CD4-positive, alpha-beta T cell treated with Interleukin-15 for 4 hours (primary cell): Measurements from ENCODE around the gene GK.
"Not testable (repeated sequence)": the region's sequence is repeated elsewhere in the genome, so short reads cannot be mapped to it uniquely, and the experiment has no call there.

Experiments used
- DNase-seq: peaks from one replicate; pipeline ENCODE4 v3.0.0-alpha.2; 2020; ENCODE audit warnings: low spot score

The GK gene

DNA sequence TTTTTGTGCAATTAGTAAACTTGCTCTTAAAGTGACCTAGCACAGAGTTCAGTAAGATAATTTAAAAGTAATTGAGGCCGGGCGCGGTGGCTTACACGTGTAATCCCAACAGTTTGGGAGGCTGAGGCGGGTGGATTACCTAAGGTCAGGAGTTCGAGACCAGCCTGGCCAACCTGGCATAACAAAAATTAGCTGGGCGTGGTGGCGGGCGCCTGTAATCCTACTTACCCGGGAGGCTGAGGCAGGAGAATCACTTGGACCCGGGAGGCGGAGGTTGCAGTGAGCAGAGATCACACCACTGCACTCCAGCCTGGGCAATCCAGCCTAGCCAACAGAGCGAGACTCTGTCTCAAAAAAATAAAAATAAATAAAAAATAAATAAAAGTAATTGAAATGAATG lies 1.2 kb downstream of the GK start:
- DNase-seq = not testable (repeated sequence)

DNA sequence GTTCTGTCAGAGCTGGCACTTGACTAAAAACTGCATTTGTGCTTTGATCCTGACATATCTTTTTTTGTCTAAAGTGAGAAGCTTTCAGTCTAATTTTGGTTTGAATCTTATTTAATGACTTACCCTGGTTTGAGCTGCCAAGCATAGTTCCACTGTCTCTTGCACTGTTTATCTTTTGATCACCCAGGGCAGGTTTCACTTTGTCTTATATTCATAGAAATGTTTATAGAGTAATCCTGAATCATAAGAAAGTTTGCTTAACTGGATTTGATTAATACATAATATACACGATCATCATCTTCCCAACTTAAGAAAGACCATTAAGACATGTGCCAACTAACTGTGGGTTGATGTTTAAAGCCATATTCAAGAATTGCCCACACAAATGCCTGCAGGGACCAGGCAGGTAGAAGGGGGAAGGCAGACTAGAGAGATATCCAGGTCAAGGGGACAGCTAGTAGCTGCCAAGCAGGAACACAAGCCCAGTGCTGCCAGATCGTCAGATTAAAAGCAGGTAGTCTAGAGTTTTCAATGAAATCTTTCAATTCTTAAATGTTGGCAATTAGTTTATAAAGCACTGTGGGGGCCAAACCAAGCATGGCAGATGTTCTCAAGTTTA lies 1.9 kb downstream of the GK start:
- no peak for DNase-seq

GRCh38 chrX:30655991-30656390 lies 2.8 kb downstream of the GK start:
- no peak for DNase-seq

DNA sequence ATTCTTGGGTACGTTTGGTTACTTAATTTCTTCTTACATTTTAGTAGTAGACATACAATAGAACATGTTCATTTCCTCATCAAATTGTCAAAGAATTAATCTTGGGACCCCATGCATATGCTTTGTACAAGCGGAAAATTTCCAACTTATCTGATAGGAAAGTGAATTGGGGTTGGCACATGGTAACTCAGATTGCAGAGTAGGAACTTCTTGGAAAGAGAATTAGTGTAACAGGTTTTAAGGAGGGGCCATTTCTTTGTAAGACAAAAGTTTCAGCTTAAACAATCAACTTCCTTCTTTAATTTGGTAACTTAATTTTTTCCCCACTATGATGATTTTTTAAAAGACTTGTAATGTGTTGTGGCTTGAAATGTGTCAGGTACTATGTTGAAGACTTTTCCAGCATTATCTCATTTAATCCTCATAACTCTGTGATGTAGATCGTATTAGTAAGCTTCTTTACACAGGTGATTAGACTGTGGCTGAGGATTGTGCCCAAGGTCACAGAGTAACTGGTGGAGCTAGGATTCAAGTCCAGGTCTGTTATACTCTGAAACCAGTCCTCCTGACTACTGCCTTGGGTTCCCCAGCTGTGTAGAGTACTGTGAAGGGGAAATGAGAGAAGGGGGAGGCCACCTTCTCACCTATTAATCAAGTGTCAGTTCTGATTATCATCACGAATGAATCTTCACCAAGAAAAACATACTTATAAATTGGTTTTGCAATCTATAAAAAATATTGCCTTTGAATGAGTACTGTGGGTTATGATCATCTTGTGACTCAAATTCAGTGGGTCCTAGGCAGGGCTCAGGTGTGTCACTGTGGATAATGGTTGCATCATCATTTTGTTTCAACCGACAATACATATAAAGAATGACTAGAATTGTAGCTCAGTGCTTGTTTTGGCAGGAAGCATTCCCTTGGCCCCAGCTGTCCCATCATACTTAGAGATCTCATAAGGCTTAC lies 4.3 kb downstream of the GK start:
- DNase-seq = no peak

DNA sequence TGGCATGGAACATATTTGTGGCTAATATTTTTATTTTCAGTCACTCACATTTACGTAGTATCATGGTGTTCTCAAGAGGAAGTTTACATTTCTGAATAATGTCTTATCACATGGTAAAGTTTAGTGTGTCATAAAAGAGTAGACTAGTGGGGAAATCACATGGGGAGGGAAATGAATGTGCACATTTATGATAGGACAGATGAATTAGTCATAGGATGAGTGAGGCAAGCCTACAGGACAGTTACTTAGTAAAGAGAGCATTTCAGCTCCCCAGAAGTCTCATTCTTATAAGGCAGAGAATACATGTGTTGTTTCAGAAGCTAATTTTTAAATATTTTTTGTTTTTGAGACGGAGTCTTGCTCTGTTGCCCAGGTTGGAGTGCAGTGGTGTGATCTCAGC lies 6.2 kb downstream of the GK start:
- peak; percentile 16 for DNase-seq

DNA sequence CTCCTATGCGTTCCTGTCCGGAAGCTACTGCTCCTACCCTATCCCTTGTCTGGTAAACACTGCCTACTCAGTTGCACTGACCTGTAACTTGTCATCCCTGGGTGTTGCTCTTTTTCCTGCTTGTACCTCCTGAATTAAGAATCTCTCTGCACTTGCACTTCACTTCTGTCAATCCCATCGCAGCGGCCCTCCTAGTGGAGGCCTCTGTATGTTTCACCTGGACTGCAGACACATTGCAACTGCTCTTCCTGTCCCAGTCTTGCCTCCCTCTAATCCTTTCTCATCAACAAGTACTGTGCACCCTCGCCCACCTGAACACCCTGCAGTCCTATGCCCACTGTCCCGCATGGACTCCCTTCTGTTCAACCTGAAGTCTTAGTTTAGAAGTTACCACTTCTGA lies 8.0 kb downstream of the GK start:
- DNase-seq = no peak

DNA sequence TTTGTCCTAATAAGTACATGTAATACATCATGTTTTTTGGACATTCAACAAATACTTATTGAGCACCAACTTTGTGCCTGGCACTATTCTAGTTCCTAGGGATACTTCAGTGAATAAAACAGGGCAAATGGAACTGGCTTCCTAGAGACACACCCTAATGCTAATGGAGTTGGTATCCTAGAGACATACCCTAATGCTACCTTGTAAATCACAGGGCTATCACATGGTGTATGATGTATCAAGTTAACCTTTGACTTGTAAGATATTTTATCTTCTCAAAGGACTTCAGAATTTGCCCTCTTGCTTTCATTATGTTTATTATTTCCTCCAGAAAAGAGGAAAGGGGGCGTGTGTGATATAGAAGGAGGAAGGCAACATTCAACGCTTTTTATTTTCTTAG lies 10.1 kb downstream of the GK start:
- DNase-seq = no peak

GRCh38 chrX:30665471-30665870 lies 12.2 kb downstream of the GK start:
- DNase-seq = no peak

DNA sequence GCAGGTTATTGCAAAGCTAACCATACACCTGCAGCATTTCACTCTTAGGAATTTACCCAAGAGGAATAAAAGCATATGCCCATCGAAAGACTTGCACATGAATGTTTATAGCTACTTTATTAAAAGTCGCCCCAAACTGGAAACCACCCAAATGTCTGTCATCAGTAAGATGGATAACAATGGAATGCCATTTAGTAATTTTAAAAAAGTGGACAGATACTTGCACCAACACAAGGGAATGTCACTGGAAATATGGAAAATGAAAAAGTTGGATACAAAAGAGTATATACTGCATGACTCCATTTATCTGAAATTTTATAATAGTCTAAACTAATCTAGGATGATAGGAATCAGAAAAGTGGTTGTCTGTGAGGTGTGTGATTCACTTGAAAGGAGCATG lies 12.9 kb downstream of the GK start:
- no peak for DNase-seq

- DNase-seq = no peak
Observed at GRCh38 chrX:30668581-30668980, 15.4 kb downstream of the GK start.

DNA sequence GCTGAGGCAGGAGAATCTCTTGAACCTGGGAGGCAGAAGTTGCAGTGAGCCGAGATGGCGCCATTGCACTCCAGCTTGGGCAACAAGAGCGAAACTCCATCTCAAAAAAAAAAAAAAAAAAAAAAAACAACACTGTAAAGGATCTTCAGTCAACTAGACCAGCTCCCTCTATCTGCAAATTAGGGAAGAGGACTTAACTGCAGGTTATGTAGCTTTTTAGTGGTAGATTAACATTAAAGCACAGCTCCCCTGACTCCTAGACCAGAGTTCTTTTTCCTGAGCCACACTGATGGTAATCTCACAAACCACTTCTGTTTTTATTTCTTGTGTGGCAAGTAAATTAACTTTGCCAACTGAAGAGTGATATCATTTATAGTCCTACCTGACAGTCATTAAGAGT lies 18.0 kb downstream of the GK start:
- DNase-seq = not testable (repeated sequence)

DNA sequence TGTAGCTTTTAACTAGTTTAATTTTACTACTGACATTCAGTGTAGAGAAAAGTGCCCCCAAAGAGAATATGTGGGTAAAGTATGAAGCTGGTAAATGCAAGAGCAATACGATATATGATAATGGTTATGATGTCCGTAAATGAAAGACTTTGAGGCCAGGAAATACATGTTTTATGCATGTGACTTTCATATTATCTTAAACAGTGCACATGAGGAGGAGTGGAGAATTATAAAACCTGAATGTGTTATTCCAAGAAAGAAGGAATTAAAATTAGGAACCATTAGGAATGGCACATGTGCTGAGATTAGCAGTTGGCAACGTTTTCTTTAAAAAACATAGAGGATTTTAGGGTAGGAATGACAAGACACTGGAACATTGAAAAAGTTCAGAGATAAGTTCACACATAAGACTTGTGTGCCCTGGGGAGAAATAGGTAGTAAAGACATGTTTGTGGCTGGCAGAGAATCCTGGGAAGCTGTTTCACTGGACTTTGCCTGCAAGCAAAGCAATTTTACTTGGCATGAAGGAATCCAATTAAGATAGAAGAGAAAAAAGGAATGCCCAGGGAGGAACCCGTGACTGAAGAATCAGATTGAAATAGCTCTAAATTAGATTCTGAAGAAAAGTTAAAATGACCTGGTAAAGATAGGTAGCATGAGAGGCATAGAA lies 20.0 kb downstream of the GK start:
- no peak for DNase-seq

DNA sequence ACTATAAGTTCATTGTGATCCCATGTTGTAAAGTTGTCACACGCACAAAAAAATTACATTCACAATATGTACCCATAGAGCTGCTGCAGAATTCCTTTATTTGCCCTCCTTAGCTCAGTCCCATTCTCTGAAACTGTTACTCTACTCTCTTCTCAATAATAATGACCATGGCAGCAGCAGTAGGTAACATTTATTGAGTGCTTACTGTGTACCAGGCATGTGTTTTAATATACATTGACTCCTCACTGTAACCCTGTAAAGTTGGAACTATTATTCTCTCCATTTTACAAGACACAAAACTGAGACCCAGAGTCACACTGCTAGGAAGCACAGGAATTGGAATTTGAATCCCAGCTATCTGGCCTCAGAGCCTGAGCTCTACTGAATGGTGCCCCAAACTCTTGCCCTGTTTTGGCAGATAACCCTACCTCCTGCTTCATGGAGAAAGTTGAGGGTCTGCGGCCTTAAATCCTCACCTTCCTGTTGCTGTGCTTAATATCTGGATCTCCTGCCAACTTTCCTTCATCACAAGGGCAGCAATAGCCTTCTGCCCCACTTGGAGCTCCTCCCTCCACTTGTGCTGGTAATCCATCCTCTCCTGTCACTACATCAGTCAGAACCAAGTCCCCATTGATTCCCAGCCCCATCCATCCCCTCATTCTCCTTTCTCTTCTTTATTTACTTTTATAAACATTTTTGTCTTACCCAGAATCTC lies 20.8 kb downstream of the GK start:
- DNase-seq = no peak

GRCh38 chrX:30674799-30675198 lies 21.6 kb downstream of the GK start:
- no peak for DNase-seq

DNA sequence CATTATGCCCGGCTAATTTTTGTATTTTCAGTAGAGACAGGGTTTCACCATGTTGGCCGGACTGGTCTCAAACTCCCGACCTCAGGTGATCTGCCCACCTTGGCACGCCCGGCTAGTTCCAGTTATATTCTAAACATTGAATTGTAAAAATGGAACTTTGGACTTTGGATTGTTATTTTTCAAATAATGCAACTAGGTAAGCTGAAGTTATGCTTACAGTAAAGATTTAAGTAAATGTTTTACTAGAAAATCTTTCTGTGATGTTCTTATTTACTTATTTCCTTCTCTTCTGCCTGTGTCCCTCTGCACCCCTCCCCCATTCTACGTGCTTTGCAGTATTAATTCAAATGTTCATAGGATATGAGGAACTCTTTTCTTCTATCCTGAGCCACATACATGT lies 26.1 kb downstream of the GK start:
- no peak for DNase-seq

DNA sequence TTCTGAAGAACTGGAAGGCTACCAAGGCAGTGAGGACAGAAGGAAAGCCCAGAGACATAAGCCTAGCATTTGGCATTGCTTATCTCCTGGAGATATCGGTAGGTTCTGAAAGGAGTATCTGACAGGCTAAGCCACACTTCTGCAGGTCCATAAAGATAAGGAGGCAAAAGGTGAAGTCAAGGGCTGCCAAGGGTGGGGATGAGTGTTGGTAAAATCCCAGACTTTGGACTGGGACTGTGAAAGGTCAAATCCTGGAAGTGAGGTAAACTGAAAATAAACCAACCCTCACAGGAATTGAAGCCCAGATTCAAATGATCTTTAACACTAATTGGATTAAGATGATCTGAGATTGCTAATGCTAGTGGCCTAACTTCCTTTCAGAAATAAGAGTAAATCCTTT lies 27.4 kb downstream of the GK start:
- DNase-seq = no peak

GRCh38 chrX:30688641-30689040 lies 35.4 kb downstream of the GK start:
- DNase-seq = no peak

- no peak for DNase-seq
Observed at GRCh38 chrX:30689116-30689515, 35.9 kb downstream of the GK start.

DNA sequence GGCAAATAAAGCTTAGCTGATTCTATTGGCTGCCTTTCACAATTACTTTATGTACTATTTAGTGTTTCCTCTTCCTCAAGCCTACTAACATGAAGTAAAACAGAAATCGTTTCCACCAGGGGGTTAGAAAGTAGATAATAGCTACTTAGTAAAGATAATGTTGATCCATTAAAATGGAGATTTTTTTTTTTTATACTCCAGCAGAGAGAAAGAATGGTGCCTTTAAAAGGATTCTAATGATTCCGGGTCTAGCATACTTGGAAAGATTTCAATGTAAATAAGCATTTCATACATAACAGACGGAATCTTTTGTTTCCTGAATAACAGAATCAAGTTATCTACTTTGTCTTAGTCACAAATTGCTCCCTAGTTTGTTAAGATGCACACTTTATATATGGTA lies 37.1 kb downstream of the GK start:
- no peak for DNase-seq

DNA sequence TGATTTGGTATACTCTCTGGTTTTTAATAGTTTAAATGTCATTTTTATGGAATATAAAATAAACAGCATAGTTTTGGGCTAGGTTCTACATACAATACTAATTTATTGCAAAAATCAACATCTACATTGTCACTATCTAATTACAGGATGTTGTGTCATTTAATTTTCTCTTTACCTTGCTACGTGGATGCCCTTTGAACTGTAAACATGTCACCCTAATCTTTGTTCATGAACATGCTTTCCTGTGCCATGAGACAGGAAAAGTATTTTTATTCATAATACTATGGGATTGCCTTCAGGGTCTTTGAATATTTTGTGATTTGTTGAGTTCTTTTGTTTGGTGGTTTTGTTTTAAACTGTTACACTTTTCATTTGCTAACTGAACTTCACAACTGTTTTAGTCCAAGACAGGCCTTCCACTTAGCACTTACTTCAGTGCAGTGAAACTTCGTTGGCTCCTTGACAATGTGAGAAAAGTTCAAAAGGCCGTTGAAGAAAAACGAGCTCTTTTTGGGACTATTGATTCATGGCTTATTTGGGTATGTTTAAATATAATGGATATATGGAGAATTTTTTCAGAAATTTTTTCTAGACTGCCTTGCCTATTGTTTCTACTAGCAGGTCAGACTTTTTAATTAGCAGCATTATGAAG lies 40.9 kb downstream of the GK start:
- no peak for DNase-seq

- DNase-seq = no peak
Observed at GRCh38 chrX:30702736-30703135, 49.5 kb downstream of the GK start.

GRCh38 chrX:30706216-30706775 lies 53.1 kb downstream of the GK start:
- no peak for DNase-seq
